NCI-H345 treated with DMSO at 0.1 percent for 48 hours (cell line): Measurements from ENCODE around the gene CLSTN3.

Experiments
- DNase-seq: peaks from one replicate; lab custom pipeline; 2025; ENCODE audit not compliant: unreplicated experiment; lab: John Stamatoyannopoulos, UW

The CLSTN3 gene

GRCh38 chr12:7129872-7130691 is at the start of gene CLSTN3:
TSS of gene CLSTN3 (plus strand) at chr12:7130371. CDS start at chr12:7130649, 278 bp downstream.
- DNase-seq = peak; percentile 69

DNA sequence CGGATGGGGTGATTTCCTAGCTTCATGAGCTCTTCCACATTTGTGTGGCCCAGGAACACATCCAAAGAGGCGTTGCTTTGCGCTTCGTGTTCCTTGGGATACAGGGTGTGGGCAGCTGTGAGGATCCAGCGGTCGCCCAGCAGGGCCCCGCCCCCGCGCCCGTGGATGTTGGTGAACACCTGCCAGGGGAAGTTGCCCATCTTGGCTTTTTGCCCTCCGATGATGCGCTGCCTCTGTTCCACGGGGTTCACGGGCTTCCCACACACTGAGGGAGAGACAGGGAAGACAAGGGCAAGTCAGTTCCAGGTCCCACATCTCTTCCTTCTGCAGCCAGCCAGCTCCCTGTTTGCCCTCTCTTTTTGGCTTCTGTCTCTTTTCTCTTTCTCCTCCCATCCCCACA is 49.1 kb upstream of the CLSTN3 start:
- no peak for DNase-seq

DNA sequence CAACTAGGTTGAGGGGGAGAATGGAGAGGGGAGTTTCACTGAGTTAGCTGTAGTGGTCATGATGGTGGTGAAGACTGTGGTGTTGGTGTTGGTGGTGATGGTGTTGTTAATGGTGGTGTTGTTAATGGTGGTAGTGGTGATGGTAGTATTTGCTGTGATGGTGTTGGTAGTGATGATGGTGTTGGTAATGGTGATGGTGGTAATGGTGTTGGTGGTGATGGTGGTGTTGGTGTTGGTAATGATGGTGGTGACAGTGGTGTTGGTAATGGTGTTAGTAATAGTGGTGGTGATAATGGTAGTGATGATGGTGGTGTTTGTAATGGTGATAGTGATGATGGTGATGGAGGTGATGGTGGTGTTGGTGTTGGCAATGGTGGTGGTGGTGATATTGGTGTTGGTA is 47.0 kb upstream of the CLSTN3 start:
- DNase-seq = no peak

DNA sequence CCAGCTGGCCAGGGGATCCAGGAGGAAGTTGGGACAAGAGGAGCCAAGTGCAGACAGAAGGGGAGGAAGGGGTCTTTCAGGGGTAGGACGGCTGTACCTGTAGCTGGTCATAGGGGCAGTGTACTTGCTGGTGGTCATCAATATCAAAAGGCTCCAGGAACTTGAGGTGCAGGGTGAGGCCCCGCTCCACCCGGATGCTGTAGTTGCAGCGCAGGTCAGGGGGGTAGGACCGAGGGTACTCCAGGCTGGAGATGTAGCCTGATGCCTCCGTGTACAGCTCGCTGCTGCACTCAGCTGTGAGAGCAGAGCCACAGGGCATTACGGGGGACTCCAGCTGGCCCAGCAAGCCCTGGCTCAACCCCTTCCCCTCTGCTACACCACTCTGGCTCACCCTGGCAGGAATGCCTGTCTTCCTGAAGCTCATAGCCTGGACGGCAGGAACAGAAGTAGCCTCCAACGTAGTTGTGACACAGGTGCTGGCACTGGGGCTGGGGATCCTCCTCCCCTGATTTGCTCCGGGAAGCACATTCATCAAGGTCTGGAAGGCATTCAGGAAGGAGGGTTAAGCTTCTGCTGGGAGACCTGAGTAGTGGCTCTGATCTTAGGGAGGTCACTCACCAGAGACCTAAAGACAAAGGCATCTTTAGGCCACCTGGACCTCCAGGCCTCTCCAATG is 40.8 kb upstream of the CLSTN3 start:
- DNase-seq = no peak

GRCh38 chr12:7090222-7090998 is 39.8 kb upstream of the CLSTN3 start:
- DNase-seq = no peak

GRCh38 chr12:7091171-7091570 is 39.0 kb upstream of the CLSTN3 start:
- DNase-seq = no peak

- DNase-seq = no peak
Measured at GRCh38 chr12:7091660-7092228, 38.4 kb upstream of the CLSTN3 start.

DNA sequence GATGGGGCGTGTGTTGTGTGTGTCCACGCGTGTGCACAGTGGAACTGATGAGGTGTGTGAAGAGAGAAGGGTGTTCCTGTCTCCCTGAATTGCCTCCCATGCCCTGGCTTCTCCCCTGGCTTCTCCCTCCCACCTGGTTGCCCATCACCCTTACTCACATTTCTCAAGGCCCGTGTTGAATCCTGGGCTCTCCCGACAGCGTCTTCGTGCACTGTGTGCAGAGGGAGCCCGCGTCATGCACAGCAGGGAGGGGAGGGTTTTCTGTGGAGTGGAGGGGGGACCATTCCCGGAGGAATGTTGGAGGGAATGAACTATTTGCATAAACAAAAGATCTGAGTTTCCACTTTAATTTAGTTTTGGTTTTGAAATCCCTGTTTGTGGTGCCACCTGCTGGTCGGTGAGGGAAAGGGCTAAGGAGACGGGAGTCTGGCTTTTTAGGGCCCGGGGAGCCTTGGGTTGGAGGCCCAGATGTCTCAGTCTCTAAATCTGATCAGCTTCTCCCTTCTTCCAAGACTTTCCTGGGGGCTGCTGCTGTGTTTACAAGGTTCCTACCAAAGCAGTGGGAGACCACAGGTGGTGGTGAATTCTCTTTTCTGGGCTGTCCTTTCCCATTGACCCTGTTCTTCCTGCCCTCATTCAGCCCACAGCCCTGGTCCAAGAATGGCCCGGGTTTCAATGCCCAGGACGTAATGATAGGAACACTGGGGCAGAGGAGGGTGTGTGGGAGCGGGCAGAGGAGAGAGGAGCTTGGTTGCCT is 37.8 kb upstream of the CLSTN3 start, which contains the start of gene C1R:
C1R (minus strand) TSS at position 217 of the 757 bp plus-strand sequence; CDS start at position 160, 57 bp downstream.
- DNase-seq = no peak

- DNase-seq = no peak
Measured at GRCh38 chr12:7092986-7093460, 37.1 kb upstream of the CLSTN3 start.

DNA sequence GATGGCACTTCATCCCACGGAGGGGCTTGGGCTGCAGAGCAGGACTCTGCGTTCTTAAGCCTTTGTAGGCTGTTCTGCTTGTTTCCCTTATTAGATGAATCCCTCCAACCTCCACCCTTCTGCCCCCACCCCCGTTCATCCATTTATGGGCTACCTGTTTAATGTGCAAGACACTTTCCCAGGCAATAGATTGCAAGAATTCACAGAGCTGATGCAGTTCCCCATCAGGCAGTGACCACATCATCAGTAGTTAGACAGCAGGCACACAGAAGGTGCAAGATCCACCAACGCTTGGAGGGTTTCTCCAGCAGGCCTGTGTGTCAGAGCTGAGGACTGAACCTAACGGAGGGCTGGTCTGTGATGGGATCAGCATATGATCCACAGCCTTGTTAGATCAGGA is 36.7 kb upstream of the CLSTN3 start:
- DNase-seq = no peak

GRCh38 chr12:7093892-7094291 is 36.3 kb upstream of the CLSTN3 start:
- no peak for DNase-seq

GRCh38 chr12:7096006-7096932 is 33.9 kb upstream of the CLSTN3 start:
- no peak for DNase-seq

GRCh38 chr12:7096979-7097378 is 33.2 kb upstream of the CLSTN3 start:
- DNase-seq = no peak

DNA sequence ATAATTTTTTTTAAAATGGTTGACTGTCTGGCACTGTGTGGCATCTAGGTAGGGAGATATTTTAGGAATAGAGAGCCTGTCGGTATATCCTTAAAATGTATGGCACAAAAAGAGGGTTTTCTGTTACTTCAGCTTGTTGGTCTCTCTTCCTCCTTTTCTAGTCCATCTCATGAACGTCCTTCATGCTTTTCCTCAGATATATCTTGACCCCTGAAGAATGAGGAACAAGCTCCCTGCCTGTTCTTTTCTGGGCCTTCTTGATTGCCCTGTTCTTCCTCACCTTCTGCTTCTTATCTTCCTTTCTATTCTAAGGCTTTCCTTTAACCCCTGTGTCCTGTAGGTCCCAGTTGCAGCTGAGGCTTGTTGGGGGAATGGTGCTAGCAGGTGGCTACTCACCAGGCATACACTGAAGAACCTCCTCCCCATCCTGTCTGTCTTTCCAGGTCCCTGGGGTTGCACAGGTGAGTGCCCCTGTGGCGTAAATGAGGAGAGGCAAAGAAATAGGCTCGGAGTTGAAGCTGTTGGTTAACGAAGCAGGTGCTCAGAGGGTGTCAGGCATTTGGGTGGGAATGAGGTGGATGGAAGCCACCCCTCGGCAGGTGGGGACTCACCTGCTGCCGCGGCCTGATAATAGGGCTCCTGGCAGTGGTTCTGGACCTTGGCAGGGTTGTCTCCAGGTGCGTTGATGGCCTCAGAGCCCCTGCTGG is 30.7 kb upstream of the CLSTN3 start:
- DNase-seq = peak; percentile 51

GRCh38 chr12:7100239-7100638 is 29.9 kb upstream of the CLSTN3 start:
- DNase-seq = no peak

DNA sequence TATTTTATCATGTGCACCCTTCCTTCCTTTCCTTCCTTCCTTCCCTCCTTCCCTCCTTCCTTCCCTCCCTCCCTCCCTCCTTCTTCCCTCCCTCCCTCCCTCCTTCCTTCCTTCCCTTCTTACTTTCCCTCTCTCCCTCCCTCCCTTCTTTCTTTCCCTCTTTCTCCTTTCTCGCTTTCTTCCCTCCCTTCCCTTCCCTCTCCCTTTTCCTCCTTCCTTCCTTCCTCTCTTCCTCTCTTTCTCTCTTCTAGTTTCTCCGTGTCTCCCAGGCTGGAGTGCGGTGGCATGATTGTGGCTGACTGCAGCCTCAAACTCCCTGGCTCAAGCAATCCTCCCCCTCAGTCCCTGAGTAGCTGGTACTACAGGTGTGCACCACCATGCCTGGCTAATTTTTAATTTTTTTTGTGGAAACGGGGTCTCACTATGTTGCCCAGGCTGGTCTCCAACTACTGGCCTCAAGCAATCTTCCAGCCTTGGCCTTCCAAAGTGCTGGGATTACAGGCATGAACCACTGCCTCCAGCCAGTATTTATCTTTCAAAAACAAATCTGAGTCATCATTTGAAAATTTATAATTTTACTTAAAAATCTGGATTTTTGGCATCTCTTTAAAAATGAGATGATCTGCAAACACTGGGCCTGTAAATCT is 29.0 kb upstream of the CLSTN3 start:
- no peak for DNase-seq

- no peak for DNase-seq
Measured at GRCh38 chr12:7101694-7102131, 28.5 kb upstream of the CLSTN3 start.

DNA sequence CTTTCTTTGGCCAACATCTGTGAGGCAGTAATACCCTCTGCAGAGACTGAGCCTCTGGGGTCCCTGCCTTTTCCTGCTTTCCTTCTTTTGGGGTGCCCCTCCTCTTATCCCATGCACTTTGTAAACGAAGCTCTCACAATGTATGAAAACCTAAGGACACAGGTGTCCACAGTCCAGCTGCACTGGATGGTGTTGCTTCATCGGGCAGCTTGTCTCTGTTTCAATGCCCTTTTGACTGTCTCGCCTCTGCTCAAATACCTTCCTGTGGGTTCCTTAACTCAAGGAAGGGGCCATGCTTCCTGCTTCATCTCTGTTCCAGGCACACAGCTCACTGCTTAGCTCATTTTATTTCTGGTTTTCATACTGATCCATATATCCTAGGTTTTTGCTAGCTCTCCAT is 27.6 kb upstream of the CLSTN3 start:
- no peak for DNase-seq
